GM12892 (cell line): Measurements from ENCODE around the gene BCDIN3D.

Experiments
- POLR2A ChIP-seq: IDR thresholded peaks from 2 replicates; pipeline ENCODE4 v1.6.1; 2011; ENCODE audit warnings: low read depth, low read length, control low read depth
- POLR2AphosphoS5 ChIP-seq: IDR thresholded peaks from 2 replicates; pipeline ENCODE4 v1.6.1; 2011; ENCODE audit warnings: low read depth, low read length, control low read depth
- TAF1 ChIP-seq: IDR thresholded peaks from 2 replicates; pipeline ENCODE4 v1.6.1; 2011; ENCODE audit warnings: low read depth, mild to moderate bottlenecking, control low read depth, low read length, borderline replicate concordance

DNA sequence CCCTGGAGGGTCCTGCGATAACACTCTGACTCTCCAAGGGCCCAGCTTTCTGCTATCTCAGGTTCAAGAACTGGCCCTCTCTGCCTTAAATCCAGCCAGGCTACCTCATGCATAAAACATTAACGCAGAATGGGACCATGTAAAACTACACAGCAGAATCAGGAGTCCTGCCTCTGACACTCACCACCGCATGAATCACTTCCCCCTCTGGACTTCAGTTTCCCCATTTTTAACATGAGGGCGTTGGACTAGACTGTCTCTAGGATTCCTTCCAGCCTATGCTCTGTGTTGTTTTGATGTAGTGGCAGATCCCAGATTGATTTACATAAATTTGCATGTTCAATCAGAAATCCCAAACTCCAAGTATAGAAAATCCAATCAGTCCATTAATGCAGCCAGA lies 18.0 kb downstream of the BCDIN3D start:
- TF ChIP-seq POLR2AphosphoS5 (no peak), TAF1 (no peak), POLR2A (no peak)
